ENCODE measurements around the gene SPDYE17.
"Not testable (repeated sequence)": the region's sequence is repeated elsewhere in the genome, so short reads cannot be mapped to it uniquely, and the experiment has no call there.

The SPDYE17 gene

DNA sequence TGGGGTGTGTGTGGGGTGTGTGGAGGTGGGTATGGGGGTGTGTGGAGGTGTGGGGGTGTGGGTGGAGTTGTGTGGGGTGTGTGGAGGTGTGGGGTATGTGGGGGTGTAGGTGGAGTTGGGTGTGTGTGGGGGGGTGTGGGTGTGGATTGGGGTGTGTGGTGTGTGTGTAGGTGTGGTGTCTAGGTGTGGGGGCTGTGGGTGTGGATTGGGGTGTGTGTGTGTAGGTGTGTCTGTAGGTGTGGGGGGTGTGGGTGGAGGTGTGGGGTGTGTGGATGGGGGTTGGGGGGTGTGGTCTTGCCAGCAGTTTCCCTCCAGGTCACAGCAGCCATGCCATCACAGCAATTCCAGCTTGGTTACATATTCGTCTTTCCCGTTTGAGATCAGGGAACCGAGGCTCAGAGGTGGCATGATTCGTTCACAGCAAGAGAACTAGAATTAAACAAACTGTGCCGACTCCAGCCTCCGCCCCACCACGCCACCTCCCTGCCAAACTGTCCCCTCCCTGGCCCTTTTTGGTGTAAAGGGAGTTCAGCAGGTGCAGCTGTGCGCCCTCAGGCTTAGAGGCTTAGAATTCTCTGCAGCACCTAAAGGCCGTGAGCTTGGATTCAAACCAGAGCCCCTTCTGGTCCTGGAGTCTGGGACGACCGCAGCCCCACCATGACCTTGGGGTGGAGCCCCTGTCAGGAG lies 33.3 kb downstream of the SPDYE17 start:
- DNase-seq (ENCODE audit: low spot score) = not testable (repeated sequence)

- DNase-seq (ENCODE audit: low spot score) = no peak
Observed at GRCh38 chr7:76998285-76998589, 33.9 kb downstream of the SPDYE17 start.

- DNase-seq (ENCODE audit: low spot score) = no peak
Observed at GRCh38 chr7:76997381-76998284, 34.5 kb downstream of the SPDYE17 start.

DNA sequence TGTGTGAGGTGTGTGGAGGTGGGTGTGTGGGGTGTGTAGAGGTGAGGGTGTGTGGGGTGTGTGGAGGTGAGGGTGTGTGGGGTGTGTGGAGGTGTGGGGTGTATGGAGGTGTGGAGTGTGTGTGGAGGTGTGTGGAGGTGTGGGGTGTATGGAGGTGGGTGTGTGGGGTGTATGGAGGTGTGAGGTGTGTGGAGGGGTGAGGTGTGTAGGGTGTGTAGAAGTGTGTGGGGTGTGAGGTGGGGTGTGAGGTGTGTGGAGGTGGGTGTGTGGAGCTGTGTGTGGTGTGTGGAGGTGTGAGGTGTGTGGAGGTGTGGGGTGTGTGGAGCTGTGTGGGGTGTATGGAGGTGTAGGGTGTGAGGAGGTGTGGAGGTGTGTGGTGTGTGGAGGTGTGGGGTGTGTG lies 35.2 kb downstream of the SPDYE17 start:
- not testable (repeated sequence) for DNase-seq (ENCODE audit: low spot score)

DNA sequence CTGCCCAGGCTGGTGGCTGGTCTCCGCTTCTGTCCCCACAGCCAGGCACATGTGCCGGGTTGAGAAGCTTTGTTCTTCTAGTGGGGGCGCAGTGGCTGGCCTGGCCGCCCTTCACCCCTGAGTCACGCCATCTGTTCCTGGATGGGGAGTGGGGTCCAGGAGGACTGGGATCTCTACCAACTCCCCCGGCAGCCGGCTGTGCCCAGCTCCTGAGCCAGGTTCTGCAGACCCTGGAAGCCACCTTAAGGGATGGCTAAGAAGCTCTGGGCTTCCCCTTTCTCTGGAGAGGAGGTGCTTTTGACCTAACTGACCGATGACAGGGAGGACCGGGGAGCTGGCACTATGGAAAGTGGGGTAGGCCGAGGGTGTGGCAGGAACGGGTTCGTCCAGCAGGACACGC lies 37.9 kb downstream of the SPDYE17 start:
- not testable (repeated sequence) for DNase-seq (ENCODE audit: low spot score)

GRCh38 chr7:76993831-76994230 lies 38.3 kb downstream of the SPDYE17 start:
- DNase-seq (ENCODE audit: low spot score) = not testable (repeated sequence)

- not testable (repeated sequence) for DNase-seq (ENCODE audit: low spot score)
Observed at GRCh38 chr7:76992871-76993270, 39.3 kb downstream of the SPDYE17 start.

- not testable (repeated sequence) for DNase-seq (ENCODE audit: low spot score)
Observed at GRCh38 chr7:76992204-76992603, 40.0 kb downstream of the SPDYE17 start.

DNA sequence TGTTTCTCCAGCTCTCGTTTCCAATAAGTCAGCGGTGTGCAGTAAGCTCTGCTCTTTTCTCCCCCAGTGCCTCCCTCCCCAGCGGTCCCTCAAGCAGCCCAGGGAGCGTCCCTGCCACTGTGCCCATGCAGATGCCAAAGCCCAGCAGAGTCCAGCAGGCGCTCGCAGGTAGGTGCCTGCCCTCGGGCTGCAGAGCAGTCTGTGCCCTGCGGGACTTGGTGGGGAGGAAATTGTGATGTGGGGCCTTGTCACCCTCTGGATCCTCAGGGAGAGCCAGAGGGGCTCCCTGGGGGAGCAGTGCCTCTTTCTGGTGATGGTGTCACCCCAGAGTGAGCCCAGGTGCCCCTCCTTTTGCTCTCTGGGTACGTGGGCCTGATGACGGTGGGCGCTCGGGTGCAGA lies 42.0 kb downstream of the SPDYE17 start:
- not testable (repeated sequence) for DNase-seq (ENCODE audit: low spot score)

- not testable (repeated sequence) for DNase-seq (ENCODE audit: low spot score)
Observed at GRCh38 chr7:76985924-76986717, 46.0 kb downstream of the SPDYE17 start.

GRCh38 chr7:76984784-76985136 lies 47.4 kb downstream of the SPDYE17 start:
- DNase-seq (ENCODE audit: low spot score) = not testable (repeated sequence)

GRCh38 chr7:76983937-76984783 lies 48.0 kb downstream of the SPDYE17 start:
- not testable (repeated sequence) for DNase-seq (ENCODE audit: low spot score)

GRCh38 chr7:76983333-76983732 lies 48.8 kb downstream of the SPDYE17 start:
- not testable (repeated sequence) for DNase-seq (ENCODE audit: low spot score)

DNA sequence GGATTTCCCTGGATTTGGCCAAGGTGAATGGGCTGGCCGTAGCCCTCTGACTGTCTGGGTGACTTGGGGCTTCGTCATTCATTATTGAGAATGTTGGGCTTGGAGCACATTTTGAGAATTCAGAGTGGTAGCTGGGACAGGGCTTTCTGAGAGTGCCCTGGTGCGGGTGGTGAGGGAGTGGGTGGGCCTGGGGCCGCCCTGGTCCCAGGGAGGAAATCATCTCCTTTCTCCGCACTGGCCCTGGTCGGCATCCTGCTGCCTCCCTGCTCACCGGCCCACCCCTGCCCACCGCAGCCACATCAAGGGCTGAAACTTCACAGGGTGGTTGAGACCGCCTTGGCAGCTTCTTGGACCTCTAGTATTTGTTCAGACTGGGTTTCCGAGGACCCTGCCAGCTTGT lies 49.7 kb downstream of the SPDYE17 start:
- DNase-seq (ENCODE audit: low spot score) = not testable (repeated sequence)

- not testable (repeated sequence) for DNase-seq (ENCODE audit: low spot score)
Observed at GRCh38 chr7:76981187-76981970, 50.8 kb downstream of the SPDYE17 start.

- not testable (repeated sequence) for DNase-seq (ENCODE audit: low spot score)
Observed at GRCh38 chr7:76980576-76980975, 51.6 kb downstream of the SPDYE17 start.

- DNase-seq (ENCODE audit: low spot score) = not testable (repeated sequence)
Observed at GRCh38 chr7:76977761-76978367, 54.3 kb downstream of the SPDYE17 start.

DNA sequence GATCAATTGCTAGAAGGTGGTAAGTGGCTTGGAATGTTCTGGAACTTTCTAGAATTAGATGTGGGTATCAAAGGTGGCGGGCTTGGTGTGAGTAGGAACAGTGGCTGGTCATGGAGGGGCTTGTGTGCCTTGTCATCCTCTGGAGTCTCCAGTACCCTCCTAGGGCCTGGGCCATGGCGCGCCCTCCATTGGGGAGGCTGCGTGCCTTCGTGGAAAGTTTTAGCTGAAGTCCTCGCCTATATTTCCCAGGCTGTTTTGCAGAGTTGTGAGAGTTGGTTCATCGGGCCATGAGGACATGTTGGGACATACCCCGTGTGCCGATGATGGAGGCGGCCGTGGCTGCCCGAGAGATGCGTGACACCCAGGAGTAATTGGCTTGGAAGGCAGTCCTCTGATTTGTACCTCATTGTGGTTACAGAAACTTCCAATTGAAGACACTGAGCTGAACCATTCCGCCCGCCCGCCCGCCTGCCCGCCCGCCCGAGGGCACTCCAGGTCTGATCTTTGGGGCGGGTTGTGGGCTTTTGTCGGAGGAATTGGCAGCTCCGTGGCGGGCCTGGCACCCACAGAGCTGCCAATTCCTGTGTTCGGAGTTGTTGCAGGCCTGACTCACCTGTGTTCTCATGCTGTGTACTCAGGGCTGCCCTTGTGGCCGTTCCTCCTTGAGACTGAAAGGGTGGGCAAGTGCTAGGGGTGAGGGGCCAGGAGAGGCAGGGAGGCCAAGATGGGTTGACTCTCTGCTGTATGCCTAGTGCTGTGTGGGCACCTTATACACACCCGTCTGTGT lies 57.2 kb downstream of the SPDYE17 start:
- not testable (repeated sequence) for DNase-seq (ENCODE audit: low spot score)

DNA sequence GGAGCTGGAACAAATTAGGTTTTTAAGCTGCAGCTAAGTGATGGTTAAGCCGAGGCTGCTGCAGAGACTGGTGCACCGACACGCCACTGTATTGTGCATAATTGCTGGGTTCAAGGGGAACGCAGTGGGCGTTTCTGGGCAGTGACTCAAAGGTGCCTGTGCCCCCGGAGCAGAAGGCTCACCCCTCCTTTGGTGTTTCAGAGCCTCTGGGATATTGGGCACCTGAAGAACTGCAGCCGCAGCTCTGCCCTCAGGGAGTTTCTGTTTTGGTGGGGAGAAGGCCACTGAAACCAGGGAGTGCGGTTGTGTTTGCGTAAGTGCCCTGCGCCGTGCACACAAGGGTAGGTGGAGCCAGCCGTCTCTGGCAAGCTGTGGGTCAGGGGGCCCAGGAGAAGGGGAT lies 57.8 kb downstream of the SPDYE17 start:
- not testable (repeated sequence) for DNase-seq (ENCODE audit: low spot score)
